SK-N-MC (cell line): ENCODE measurements around the gene PRR23A.

Experiments used
- EZH2 ChIP-seq: fragments of 200-600 bp; sonication (generic); IDR thresholded peaks from one replicate; pipeline ENCODE4 v1.6.1; 2017; ENCODE audit warnings: antibody characterized with exemption
- POLR2AphosphoS5 ChIP-seq: IDR thresholded peaks from 2 replicates; pipeline ENCODE4 v1.6.1; 2012; ENCODE audit warnings: mild to moderate bottlenecking, low read depth, low read length, borderline replicate concordance

GRCh38 chr3:138960417-138960852 is 45.6 kb downstream of the PRR23A start:
- TF ChIP-seq EZH2 = no peak
- no peak for TF ChIP-seq POLR2AphosphoS5
